GM19467 (cell line): ENCODE results near the gene GPR31.
A peak's percentile ranks its signal among the peaks of the same experiment; 100 is the strongest.
"Not testable (repeated sequence)": the region's sequence is repeated elsewhere in the genome, so short reads cannot be mapped to it uniquely, and the experiment has no call there.

ENCODE experiments used
- ATAC-seq: cut with Tn5 transposase; IDR thresholded peaks from one replicate; pipeline ENCODE4 v1.9.1; 2021; ENCODE audit warnings: mild to moderate bottlenecking, moderate library complexity; ENCODE audit not compliant: unreplicated experiment

Gene GPR31

GRCh38 chr6:167167699-167168098, 9.9 kb upstream of the GPR31 start:
- not testable (repeated sequence) for ATAC-seq

GRCh38 chr6:167165858-167166471, 8.2 kb upstream of the GPR31 start:
- ATAC-seq: no peak

DNA sequence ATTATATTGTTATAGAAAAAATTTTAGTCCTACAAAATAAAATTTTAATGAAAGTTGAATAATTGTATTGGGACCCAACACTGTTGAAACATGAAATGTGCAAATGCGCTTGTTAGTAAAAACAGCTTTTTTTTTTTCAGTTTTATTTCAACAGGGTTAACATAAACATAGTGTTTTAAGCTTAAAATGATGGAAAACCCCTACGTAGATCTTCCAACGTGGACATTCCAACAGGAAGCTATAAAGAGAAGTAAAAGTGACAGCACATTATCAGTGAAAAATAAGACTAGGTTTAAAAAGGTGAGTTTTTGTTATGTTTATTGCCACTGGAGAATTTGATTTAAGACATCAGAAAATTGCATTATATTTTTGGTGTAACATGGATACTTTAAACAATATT, 6.5 kb upstream of the GPR31 start:
- ATAC-seq: no peak

- no peak for ATAC-seq
These were observed 5.8 kb upstream of the GPR31 start for GRCh38 chr6:167163476-167164011.

GRCh38 chr6:167162591-167162990, 4.8 kb upstream of the GPR31 start:
- no peak for ATAC-seq

DNA sequence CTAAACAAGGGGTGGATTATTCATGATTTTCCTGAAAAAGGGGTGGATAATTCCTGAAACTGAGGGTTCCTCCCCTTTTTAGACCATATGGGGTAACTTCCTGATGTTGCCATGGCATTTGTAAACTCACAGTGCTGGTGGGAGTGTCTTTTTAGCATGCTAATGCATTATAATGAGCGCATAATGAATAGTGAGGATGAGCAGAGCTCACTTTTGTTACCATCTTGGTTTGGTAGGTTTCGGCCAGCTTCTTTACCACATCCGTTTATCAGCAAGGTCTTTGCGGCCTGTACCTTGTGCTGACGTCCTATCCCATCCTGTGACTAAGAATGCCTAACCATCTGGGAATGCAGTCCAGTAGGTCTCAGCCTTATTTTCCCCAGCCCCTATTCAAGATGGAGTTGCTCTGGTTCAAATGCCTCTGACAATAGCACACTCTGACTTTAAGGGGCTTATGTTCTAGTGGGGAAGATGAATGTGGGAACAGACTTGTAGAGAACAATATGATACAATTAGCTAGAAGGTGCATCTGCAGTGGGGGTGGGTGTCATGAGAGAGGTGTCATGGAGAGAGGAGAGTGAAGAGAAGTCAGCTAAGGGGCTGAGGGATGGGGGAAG, 4.2 kb upstream of the GPR31 start:
- no peak for ATAC-seq

GRCh38 chr6:167157414-167157813, 366 bp downstream of the GPR31 start:
- ATAC-seq: no peak

GRCh38 chr6:167154895-167155294, 2.9 kb downstream of the GPR31 start:
- no peak for ATAC-seq

- no peak for ATAC-seq
These were observed 3.5 kb downstream of the GPR31 start for GRCh38 chr6:167154291-167154690.

DNA sequence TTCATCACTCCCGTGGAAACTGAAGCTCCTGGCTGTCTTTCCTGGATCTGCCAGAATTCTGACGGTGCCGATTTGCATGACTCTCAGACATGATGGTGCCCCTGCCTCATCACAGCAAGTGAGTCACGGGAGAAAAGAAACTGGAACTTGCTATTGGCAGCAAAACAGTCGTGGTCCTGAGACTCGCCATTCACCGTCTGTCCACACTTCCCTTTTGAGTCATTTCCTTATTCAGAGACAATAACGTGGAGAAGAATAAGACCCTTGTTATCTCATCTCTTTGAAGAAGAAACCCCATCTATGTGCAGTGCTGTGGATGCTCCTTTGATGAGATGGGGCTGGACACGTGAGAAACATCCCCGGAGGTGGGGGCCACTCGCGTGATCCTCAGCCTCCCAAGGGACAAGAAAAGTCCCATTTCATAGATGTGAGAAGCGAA, 4.2 kb downstream of the GPR31 start:
- peak; percentile 52 for ATAC-seq

DNA sequence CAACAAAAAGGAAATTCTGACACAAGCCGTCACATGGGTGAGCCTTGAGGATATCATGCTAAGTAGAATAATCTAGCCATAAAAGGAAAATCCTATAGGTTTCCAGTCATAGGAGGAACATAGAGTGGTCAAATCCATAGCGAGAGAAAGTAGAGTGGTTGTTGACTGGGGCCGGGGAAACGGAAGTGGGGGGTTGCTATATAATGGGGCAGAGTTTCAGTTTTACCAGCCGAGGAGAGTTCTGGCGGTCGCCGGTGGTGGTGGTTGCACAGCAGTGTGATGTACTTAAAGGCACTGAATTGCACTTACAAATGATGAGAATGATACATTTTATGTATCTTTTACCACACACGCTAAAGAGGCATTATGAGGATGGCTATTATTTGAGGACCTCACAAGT, 4.9 kb downstream of the GPR31 start:
- peak; percentile 35 for ATAC-seq

GRCh38 chr6:167151648-167152047, 6.1 kb downstream of the GPR31 start:
- ATAC-seq: no peak

GRCh38 chr6:167150941-167151549, 6.7 kb downstream of the GPR31 start:
- ATAC-seq: peak; percentile 54

DNA sequence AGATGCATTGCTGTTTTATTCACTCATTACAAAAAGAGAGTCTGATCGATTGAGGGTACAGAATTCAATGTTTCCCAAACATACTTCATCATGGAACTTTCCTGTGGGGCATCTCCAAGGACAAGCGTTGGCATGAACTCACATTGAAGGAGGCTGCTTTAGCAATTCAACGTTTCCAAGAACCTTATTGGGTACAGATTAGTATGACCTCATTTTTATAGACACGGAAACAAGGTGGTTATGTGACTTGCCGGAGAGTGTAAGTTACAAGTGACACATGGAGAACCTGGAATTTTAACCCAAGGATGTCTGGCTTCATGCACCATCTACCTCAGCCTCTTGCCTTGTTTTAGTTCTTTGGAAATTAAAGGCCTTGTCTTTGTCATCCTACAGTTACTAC, 8.8 kb downstream of the GPR31 start:
- no peak for ATAC-seq

DNA sequence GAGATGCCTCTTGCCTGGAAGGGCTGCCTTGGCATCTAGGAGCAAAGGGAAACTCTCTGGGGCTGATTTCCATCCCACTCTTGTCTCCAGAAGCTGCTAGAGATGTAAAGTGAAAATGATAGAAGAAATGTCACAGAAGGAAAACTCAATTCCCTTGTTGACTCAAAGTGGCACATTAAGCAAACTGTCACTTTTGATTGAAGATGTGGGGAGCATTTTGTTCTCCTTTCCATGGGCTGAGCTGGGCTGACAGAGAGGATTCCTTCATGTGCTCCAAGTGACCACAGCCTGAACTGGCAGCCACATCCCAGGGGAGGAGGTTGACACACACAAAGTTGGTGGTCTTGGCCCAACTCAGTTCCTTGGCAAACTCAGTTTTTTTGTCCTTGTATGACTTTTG, 9.8 kb downstream of the GPR31 start:
- ATAC-seq: no peak

DNA sequence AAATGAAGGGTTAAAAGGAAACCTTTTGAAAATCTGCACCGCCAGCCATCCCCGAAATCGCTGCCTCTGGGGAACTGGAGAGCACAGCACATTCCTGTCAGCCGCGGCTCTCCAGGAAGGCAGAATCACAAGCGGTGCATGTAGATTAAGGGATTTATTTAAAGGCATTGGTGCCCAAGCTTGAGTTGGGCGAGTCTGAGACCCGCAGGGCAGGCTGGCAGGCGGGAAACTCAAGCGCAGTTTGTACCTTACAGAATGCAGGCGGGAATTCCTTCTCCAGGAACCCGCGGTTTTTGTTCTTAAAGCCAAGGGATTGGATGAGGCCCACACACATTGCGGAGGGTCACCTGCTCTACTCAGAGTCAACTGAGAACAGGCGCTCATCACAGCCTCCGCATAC, 10.8 kb downstream of the GPR31 start:
- ATAC-seq: no peak

- no peak for ATAC-seq
These were observed 11.6 kb downstream of the GPR31 start for GRCh38 chr6:167146135-167146534.

DNA sequence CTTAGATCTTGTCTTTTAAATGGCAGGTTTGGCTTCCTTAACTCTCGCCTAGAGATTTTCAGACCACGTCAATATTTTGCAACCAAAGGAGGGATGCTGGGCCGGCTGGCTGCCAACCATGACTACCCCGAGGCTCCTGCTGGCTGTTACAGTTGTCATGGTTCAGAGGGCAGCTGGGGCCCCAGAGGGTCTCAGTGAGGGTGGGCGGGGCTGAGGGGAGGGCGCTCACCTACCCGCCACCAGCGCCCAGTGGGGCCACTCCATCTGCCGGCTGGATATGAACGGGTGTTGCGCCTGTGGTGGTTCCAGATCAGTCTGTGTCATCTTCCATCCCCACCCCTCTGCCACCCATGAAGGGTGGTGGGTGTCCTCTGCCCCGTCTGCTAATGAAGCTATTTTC, 12.3 kb downstream of the GPR31 start:
- no peak for ATAC-seq

GRCh38 chr6:167143041-167143440, 14.7 kb downstream of the GPR31 start:
- no peak for ATAC-seq

GRCh38 chr6:167142433-167142761, 15.4 kb downstream of the GPR31 start:
- ATAC-seq: no peak

- peak; percentile 70 for ATAC-seq
These were observed 15.9 kb downstream of the GPR31 start for GRCh38 chr6:167141667-167142432.
